GM18505 (cell line): ENCODE measurements around the gene HMGCS1.

ENCODE experiments used
- ATAC-seq: cut with Tn5 transposase; IDR thresholded peaks from one replicate; pipeline ENCODE4 v1.9.1; 2021; ENCODE audit not compliant: unreplicated experiment
- POLR2A ChIP-seq: IDR thresholded peaks from 4 replicates; pipeline ENCODE4 v1.6.1; 2011; ENCODE audit warnings: borderline replicate concordance; ENCODE audit not compliant: insufficient read depth, insufficient read length; ENCODE audit errors: extremely low read depth

HMGCS1 gene

DNA sequence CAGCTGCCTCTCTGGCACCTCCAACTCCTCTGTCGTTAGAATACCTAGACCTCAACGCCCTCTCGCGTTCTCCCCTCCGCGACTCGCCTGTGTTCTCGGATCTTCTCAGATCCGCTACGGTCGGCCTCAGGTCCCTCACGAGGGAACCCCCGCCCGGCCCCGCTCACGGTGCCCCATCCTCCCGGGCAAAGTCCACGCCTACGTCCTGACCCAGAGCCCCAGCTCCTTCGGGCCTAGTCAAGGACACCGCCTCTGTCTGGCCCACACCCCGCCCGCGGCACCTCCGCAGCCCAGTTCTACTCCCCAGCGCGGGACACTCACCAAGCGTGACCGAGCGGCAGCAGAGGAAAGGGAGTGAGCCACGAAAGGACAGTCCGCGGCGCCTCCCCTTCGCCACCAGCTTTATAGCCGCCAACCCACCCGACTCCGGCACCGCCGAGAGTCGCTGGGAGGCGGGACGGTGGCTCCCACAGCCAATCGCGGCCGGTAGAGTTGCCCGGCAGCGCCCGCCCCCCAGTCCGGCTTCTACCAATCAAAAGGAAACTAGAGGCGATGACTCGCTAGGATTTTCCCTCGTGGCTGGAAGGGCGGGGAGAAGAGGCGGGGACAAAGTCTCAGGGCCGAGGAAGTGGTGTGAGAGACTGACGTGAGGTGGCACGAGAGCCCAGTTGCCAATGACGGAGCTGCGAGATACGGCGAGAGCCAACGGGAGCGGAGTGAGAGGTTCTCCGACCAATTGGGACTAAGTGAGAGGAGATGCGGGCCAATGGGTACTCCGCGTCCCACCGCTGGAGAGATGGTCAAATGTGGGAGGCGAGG, at the start of gene HMGCS1:
HMGCS1 (minus strand) TSS at position 378 of the 819 bp plus-strand sequence. CDS start 14,447 bp downstream, outside the sequence.
- TF ChIP-seq POLR2A, result peak; percentile 97
- ATAC-seq, result peak; percentile 95

DNA sequence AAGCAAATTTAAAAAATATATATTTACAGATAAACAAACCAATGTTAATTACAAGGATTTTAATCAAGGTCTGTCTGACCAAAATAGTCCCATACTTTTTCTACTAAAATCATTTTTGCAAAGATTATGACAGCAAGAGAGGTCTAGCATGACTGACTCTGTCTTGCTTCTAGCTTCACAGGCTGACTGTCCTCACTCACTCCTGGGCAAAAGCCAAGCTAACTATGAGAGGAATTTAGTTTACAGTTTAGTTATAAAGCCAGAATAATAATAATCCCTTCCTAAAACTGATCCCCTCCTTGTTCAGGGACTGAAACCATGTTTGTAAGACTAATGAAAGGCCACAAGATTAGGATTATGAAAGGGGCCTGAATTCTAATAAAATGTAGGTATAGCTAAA, 45.5 kb upstream of the HMGCS1 start:
- no peak for TF ChIP-seq POLR2A
- ATAC-seq, result no peak

DNA sequence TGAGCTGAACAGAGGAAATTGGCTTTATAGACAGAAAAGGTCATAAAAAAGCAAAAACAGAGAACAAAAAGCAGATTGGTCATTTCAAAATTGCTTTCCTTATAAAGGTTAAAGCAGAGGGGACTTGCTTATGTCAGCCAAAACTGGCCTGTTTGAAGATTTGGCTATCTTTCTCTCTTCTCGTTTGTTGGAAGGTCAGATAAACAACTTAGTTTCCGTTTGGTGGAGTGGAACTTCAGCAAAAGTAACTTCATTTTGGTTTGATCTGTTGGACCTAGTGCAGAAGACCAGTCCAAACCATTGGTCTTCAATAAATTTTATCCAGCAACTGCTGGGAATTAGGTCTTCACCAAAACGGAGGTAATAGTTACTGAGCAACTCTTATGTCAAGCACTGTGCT, 45.1 kb upstream of the HMGCS1 start:
- no peak for ATAC-seq
- TF ChIP-seq POLR2A, result no peak

- ATAC-seq, result no peak
- TF ChIP-seq POLR2A, result no peak
Observed at GRCh38 chr5:43357878-43358281, 44.7 kb upstream of the HMGCS1 start.

GRCh38 chr5:43357067-43357466, 43.9 kb upstream of the HMGCS1 start:
- ATAC-seq, result no peak
- no peak for TF ChIP-seq POLR2A

DNA sequence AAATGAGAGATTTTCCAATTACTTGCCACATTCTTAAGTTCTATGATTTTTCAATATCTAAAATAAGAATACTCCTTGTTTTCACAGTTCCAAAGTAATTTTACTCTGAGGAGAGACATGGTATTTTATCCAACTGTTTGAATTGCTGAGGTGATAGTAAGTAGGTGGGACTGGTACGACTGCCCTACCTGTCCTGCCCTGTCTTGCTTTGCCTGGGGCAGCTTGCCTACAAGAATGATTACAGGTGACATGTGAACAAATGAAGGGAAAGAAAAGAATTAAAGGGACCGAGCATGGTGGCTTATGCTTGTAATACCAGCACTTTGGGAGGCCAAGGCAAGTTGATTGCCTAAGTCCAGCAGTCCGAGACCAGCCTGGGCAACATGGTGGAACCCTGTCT, 41.6 kb upstream of the HMGCS1 start:
- TF ChIP-seq POLR2A, result no peak
- no peak for ATAC-seq

- no peak for TF ChIP-seq POLR2A
- ATAC-seq, result no peak
Observed at GRCh38 chr5:43353668-43354067, 40.5 kb upstream of the HMGCS1 start.

DNA sequence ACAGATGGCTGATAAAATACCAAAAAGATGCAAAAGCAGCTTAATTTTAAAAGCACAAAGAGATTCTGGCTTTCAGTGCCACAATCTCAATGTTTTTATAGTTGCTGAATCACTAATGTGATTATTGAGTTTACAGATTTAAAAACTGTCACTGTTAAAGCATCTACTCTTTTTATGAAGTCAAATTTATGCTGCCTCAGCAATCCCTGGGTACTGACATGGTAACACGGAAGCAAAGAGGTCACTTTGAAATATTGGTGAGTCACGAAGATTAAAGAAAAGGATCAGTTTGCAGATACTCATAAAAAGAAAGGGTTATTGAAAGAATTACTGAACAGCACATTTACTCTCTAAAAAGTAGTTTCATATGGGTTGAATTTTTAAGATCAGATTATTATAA, 39.7 kb upstream of the HMGCS1 start:
- ATAC-seq, result no peak
- TF ChIP-seq POLR2A, result no peak

DNA sequence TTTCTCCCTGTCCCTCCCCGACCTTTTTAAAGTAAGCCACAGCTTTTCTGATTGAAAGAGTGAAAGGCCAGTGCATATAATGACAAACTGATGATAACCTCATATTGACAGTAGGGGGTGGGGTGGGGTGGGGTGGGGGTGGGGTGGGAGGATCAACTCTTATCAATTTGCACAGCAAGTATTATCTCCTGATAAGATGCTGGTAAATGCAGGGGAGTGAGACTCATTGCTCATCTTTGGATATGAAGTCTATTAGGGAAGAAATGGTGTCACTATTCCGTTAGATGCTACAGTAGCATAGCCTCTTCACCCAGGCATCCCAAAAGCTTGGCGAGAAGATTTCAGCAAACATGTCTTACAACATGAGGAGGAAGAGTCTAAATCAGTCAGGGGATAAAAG, 38.9 kb upstream of the HMGCS1 start:
- no peak for TF ChIP-seq POLR2A
- ATAC-seq, result no peak

GRCh38 chr5:43348861-43349363, 35.7 kb upstream of the HMGCS1 start:
- TF ChIP-seq POLR2A, result no peak
- ATAC-seq, result no peak

DNA sequence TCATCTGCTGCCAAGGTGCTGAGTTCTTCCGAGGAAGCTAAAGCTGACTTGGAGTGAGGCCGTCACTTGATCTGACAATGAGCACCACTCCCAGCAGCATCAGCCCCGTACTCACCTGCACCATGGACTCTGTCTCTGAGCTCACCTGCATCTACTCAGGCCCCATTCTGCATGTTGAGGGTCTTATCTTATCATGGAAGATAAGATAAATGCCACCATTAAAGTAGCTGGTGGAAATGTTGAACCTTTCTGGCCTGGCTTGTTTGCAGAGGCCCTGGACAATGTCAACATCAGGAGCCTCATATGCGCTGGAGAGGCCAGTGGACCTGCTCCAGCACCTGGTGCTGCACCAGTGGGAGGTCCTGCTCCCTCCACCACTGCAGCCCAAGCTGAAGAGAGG, 35.0 kb upstream of the HMGCS1 start:
- ATAC-seq, result no peak
- no peak for TF ChIP-seq POLR2A

DNA sequence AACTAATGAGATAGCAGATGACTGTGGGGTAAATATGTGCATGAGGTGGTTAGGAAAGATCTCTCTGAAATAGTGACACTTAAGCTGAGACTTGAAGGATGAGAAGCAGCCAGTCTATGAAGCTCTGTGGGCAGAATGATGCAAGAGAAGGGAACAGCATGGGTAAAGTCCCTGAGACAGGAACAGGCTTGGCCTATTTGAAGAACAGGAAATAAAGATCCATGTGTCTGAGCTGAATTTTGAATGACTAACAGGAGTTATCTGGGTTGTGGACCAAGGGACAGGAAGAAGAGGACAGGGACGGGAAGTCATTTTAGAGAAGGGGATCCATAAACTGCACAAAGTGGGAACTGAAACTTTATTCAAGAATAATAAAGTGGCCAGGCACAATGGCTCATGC, 25.6 kb upstream of the HMGCS1 start:
- ATAC-seq, result no peak
- TF ChIP-seq POLR2A, result no peak

GRCh38 chr5:43336159-43336558, 22.9 kb upstream of the HMGCS1 start:
- ATAC-seq, result no peak
- TF ChIP-seq POLR2A, result no peak

GRCh38 chr5:43335681-43336080, 22.5 kb upstream of the HMGCS1 start:
- no peak for TF ChIP-seq POLR2A
- ATAC-seq, result no peak
